IPS-11a (cell line): ENCODE results near the gene AP2B1.
"Not testable (repeated sequence)": the region's sequence is repeated elsewhere in the genome, so short reads cannot be mapped to it uniquely, and the experiment has no call there.

Source experiments
- H3K4me3 ChIP-seq: one replicate; pipeline ENCODE4 v1.5.1; 2013; ENCODE audit warnings: low read depth, low read length, control low read depth

AP2B1 gene

DNA sequence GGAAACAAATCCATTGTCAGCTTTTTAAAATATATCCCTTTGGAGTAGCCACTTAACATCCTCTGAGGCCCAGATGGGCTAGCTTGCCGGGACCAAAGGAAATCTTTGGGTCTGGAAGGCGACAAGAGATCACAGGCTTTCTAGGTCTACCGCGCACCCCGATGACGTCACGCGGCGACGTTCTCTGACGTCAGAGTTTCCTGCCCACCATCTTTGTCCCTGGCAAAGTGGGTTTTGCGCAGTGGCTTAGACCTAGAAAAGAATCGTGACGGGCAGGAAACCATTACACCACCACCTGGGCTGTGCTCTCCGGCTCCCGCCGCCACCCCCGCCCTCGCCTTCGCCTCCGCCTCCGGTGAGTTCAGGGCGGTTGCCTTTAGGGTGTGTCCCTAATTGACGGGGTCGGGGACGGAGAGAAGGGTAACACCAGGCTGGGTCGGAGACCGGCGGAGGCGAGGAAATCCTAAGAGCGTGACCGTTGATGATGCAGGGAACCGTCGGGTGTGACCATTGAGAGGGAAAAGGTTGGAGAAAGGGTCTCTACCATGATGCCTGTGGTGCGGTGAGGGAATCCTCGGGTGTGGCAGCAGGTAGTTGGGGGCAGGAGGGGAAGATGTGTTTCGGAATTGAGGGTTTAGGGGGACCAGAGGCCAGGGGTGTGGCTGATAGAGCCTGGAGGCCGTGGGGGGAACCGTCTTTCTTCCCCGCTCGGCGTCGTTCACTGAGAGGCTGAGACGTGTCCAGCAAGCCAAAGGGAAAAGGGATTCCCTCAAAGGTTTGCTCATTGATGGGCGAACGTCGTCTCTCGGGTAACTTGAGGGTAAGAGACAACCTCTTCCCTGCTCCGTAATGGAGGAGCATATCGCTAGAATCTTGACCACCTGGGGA, at the start of gene AP2B1:
Gene AP2B1, plus strand, starts transcription at position 249 of the 888 bp plus-strand sequence. CDS start 6,709 bp downstream, outside the sequence.
- peak within 1 kb of the TSS; percentile 97 for H3K4me3 ChIP-seq

DNA sequence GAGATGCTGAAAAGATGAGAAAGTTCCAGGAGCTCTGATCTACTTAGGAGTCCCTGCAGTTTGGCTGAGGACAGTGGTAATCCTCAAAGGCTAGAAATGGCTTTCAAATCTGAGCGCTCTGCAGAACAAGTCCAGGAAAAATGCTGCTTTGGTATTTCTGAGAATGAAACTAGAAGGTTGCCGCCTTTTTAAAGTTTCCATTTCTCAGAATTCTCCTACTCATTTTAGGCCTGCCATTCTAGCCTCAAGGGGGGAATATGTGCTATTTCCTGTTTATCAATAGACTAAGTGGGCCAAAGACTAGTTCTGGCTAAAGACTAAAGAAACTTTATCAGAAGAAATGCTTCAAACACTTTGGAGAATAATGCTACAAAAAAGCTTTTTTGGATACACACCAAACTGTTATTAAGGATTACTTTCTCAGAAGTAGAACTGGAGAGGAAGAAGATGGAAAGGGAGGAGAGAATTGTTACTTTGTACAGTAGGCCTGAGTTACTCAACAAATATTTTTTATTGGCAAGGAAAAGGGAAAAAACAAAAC, 49.5 kb upstream of the AP2B1 start, which contains the start of gene SLFN12L:
Gene SLFN12L, minus strand, starts transcription at position 78 of the 541 bp plus-strand sequence. CDS start 15,314 bp downstream, outside the sequence.
- H3K4me3 ChIP-seq = no peak within 1 kb of the TSS

DNA sequence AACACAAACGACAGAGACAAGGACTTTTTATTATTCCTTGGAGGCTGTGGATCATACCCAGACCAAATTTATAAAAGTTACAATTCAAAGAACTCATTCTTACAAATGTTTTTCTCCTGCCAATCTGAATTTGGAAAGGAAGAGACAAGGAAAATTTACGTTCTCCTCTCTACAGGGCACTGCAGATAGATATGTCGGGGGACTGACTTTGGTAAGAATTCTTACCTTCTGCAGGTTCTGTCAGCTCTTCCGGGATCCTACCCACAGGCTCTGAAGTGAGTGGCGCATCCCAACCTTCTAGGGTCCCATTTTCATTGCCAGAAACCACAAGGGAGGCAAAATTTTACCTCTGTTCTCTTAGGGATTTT, 47.5 kb upstream of the AP2B1 start:
- no peak overlapping the region for H3K4me3 ChIP-seq

DNA sequence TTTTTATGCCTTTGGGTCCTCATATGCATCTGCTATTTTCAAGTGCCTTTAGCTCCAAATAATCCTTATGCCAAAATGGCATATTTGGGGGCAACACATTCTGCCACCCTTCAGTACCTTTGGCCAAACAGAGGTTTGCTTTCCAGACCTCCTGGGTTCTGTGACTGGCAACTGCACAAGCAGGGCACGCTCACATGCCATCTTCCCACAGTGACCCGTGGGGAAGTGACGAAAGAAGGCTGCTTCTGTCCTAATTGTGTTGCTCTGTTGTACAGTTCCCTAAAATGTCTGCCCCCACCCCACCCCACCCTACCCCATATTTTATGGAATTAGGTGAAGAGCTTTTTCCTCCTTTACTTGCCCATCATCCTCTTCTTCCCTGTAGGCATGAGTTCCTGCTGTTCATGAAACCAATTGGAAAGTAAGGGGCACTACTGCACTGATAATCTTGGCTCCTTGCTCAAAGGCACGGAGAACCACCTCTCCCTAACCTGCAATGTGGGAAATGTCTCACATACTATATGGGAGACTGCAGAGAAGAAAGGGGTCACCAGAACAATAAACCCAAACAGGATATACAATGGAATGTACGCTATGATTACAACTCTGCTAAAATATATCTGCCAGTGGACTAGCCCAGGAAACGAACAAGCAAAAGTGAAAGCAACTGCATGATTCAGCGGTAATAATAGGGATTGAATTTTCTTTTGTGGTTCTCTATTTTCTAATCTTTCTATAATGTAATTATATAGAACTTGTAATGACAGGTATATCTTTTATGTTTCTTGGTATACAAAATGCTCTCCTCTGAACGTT, 46.3 kb upstream of the AP2B1 start:
- no peak overlapping the region for H3K4me3 ChIP-seq

GRCh38 chr17:35541434-35541833, 45.7 kb upstream of the AP2B1 start:
- H3K4me3 ChIP-seq = no peak overlapping the region

- no peak overlapping the region for H3K4me3 ChIP-seq
Measured at GRCh38 chr17:35542990-35543389, 44.1 kb upstream of the AP2B1 start.

GRCh38 chr17:35543856-35544255, 43.3 kb upstream of the AP2B1 start:
- H3K4me3 ChIP-seq = no peak overlapping the region

DNA sequence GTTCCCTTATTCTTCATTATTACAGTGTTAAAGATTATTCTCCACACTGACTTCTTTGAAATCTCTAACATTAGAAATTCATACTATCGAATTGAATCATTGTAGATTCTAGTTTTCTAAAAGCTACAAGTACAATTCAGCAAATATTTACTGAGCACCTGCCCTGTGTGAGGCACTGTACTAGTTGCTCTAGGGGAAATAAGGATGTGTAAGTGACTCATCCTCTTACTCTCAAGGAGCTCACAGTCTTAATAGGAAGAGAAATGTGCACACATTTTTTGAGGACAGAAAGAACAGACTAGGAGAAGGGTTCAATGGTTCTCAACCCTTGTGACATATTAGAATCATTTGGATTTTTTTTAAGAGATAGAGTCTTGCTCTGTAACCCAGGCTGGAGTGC, 42.0 kb upstream of the AP2B1 start:
- no peak overlapping the region for H3K4me3 ChIP-seq

DNA sequence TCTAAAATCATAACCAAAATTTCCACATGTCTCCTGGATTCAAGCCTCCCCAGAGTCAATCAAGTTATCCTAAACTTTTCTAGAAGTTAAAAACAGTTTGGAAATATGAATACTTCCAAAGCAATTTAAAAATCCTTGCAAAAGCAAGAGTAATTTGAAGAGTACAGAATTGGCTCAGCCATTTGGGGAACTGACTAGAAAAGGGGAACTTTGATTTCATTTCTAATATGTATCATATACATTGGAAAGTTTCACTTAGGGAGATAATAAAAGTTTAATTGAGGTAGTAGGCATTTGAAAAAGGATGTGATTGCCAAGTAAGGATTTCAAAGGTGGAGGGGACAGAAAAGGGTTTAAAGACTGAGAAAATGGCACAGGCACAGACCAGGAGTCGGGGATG, 40.6 kb upstream of the AP2B1 start:
- H3K4me3 ChIP-seq = no peak overlapping the region

DNA sequence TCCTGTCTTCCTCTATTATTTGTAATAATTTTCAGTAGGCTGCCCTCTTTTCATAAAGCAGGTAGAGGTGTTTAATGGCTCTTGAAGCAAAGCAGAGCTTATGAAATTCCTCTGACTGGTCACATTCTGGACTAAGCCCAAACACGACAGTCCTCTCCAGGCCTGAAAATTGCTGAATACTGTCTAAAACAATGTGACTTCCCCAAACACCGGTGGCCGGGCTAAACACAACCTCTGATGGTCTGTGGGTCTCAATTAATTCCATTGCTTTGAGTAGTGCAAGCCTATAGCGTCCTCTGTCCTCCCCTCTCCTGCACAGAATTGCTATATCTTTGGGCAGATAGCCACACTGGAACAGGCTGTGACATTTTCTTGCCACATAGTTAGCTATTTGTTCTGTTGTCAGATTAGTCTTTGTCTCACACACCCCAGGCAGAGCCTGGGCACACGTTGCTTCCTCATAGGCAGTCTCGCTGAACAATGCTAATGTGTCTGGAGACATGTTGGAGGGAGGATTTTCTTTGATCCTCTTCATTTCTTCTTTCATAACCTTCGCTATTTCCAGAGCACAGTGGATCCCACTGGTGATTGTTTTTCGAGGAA, 38.8 kb upstream of the AP2B1 start:
- no peak overlapping the region for H3K4me3 ChIP-seq

- no peak overlapping the region for H3K4me3 ChIP-seq
Measured at GRCh38 chr17:35548978-35549377, 38.1 kb upstream of the AP2B1 start.

DNA sequence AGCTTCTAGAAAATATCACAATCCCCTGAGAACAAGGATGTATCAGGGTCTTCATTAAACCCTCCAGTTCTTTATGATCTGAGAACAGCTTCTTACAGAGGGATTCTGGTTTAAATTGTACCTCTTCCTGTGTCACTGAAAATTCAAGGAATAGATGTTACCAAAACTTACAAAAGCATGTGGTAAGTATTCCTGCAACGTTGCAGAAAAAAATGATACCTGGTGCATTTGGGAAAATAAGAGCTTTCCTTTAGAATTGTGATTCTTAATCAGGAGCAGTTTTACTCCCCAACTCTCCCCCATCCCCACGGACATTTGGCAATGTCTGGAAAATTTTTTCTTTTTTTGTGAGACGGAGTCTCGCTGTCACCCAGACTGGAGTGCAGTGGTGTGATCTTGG, 33.8 kb upstream of the AP2B1 start:
- no peak overlapping the region for H3K4me3 ChIP-seq

DNA sequence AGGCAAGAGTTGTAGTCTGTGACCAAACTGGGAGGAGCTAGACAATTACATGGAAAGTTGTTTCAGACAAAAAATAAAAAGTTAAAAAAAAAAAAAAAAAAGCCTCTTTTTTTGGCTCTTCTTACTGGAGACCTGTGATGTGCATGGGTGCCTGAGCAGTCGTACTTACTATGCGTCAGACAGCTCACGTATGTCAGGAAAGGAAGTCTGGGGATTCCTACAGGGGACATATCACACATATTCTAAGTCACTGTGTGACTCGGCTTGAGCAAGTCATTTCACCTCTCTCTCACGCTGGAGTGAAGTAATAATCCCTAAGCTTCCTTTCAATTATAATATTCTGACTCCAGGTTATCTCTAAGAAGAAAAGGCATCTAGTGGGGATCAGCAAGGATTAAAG, 32.5 kb upstream of the AP2B1 start:
- no peak overlapping the region for H3K4me3 ChIP-seq

- H3K4me3 ChIP-seq = no peak overlapping the region
Measured at GRCh38 chr17:35555691-35556090, 31.4 kb upstream of the AP2B1 start.

GRCh38 chr17:35557353-35557752, 29.8 kb upstream of the AP2B1 start:
- no peak overlapping the region for H3K4me3 ChIP-seq

DNA sequence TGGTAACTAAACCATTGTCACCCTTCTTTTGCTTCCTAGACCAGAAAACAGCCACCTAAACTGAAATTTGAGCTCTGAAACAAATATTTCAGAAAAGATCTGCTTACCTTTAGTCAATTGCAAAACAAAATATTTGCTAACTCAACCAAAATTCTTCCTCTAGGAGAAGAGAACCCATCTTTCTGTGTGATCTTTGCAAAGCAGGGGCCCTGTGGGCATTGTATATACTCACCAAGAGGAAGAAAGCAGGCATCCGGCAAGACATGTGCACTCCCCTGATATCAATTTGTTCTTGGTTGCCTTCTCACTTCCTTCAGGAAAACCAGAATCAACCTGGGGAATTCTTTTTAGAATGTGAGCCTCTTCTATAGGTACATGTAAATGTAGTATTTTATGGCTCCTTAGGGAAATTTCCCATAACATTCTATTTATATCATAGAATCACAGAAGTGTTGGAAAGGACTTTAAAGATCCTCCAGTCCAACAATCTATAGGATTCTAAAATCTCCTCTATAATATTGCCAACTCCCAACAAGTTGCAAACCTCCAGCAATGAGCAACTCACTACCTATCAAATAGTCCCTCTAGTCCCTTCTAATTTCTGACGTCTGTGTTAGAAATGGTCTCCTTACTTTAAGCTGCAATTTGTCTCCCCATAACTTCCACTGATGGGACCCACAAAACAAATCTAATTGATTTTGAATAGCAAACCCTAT, 27.5 kb upstream of the AP2B1 start:
- no peak overlapping the region for H3K4me3 ChIP-seq

DNA sequence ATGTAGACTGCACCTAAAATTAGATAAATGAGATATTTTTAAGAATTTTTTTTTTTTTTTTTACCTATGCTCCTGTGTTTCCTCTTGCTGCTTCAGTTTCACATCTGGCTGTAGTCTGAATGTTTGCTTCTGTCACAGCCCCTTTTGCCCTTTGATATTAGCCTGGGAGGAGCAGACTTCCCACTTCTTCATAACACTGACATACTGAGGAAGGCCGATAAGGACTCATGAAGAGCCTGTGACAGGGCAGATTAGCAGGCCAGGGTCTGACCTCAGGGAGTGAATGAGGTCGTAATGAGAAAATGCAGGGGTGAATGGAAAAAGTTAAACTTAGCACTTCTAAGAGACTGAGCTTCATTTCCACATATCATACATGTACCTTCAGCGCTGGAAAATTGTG, 26.4 kb upstream of the AP2B1 start, which contains the start of gene SLFN14:
Gene SLFN14, minus strand, starts transcription at position 117 of the 400 bp plus-strand sequence. CDS start 2,757 bp downstream, outside the sequence.
- no peak within 1 kb of the TSS for H3K4me3 ChIP-seq

GRCh38 chr17:35563181-35563580, 23.9 kb upstream of the AP2B1 start:
- H3K4me3 ChIP-seq = not testable (repeated sequence)

- H3K4me3 ChIP-seq = no peak overlapping the region
Measured at GRCh38 chr17:35566968-35567367, 20.2 kb upstream of the AP2B1 start.

- peak overlapping the region; percentile 82 for H3K4me3 ChIP-seq
Measured at GRCh38 chr17:35568561-35568960, 18.6 kb upstream of the AP2B1 start.
